Effector memory CD4-positive, alpha-beta T cell (primary cell): Measurements from ENCODE around the gene CAMK2N1.

Experiments
- DNase-seq, 3 donors: peaks; one replicate each; pipeline ENCODE4 v3.0.0-alpha.2; 2020
- H3K27ac ChIP-seq: 2 replicates; pipeline ENCODE4 v1.7.0; 2013; ENCODE audit warnings: mild to moderate bottlenecking, low read length, moderate library complexity; ENCODE audit not compliant: insufficient read depth, poor library complexity, severe bottlenecking
- H3K27me3 ChIP-seq: replicated peaks from 2 replicates; pipeline ENCODE4 v1.7.0; 2013; ENCODE audit warnings: mild to moderate bottlenecking, low read length; ENCODE audit not compliant: insufficient read depth, control insufficient read depth, poor library complexity, severe bottlenecking
- H3K36me3 ChIP-seq: 2 replicates; pipeline ENCODE4 v1.7.0; 2013; ENCODE audit warnings: mild to moderate bottlenecking, low read length, moderate library complexity; ENCODE audit not compliant: control insufficient read depth, insufficient read depth
- H3K4me1 ChIP-seq: 2 replicates; pipeline ENCODE4 v1.7.0; 2013; ENCODE audit warnings: low read length, mild to moderate bottlenecking; ENCODE audit not compliant: control insufficient read depth, insufficient read depth, poor library complexity, severe bottlenecking
- H3K4me3 ChIP-seq: 2 replicates; pipeline ENCODE4 v1.7.0; 2013; ENCODE audit warnings: low read length, low read depth, mild to moderate bottlenecking; ENCODE audit not compliant: insufficient read depth, poor library complexity, severe bottlenecking
- H3K9me3 ChIP-seq: 2 replicates; pipeline ENCODE4 v1.7.0; 2013; ENCODE audit warnings: mild to moderate bottlenecking, low read length, moderate library complexity; ENCODE audit not compliant: control insufficient read depth

Gene CAMK2N1

DNA sequence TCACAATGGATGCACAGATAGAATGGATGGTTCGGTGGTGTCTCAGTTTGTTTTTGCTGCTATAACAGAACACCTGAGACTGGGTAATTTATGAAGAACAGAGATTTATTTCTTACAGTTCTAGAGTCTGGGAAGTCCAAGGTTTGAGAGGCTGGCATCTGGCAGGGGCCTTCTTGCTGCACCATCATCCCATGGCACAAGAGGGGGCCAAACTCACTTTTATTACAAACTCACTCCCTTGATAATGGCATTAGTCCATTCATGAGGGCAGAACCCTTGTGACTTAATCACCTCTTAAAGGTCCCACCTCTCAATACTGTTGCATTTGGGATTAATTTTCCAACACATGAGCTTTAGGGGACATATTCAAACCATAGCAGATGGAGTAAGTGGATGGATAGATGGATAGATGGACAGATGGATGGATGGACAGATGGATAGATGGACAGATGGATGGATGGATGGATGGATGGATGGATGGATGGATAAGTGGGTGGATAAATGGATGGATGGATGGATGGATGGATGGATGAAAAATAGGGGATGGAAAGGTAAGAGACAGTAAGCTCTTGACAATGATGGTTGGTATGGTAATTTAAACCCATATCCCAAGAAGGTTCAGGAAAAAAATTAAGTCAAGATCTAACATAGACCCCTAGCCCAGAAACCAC is 16.5 kb downstream of the CAMK2N1 start:
- no peaks in the 10 kb centered on the region for H3K36me3 ChIP-seq
- peaks cover 11% of the 10 kb centered on the region for H3K27me3 ChIP-seq
- DNase-seq, result no peak
- no peaks in the 10 kb centered on the region for H3K4me1 ChIP-seq
- no peaks in the 10 kb centered on the region for H3K9me3 ChIP-seq
- no peak overlapping the region for H3K27ac ChIP-seq
- H3K4me3 ChIP-seq, result no peak overlapping the region

DNA sequence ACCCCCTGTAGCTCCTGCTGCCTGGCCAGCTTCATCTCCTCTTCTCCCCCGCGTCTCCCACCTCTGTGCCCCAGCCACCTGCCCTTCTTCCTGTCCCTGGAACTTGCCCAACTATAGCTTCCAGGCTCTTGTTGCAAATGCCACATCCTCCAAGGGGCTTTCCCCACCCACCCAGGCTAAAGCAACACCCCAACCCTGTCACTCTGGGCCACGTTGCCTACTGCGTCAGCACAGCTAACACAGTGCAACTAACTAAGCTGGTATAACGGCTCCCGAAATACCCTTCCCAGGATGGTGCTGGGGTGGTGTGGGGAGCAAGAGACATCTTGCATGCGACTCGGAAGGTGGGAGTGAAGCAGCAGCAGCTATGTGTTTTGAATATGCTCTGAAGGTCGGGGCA is 19.7 kb downstream of the CAMK2N1 start:
- Histone ChIP-seq H3K27ac (no peak overlapping the region), H3K27me3 (no peaks in the 10 kb centered on the region), H3K4me3 (no peak overlapping the region), H3K4me1 (no peaks in the 10 kb centered on the region), H3K36me3 (no peaks in the 10 kb centered on the region), H3K9me3 (no peaks in the 10 kb centered on the region)
- no peak for DNase-seq

- Histone ChIP-seq H3K27me3 (no peaks in the 10 kb centered on the region), H3K9me3 (no peaks in the 10 kb centered on the region), H3K4me1 (no peaks in the 10 kb centered on the region), H3K4me3 (no peak overlapping the region), H3K36me3 (no peaks in the 10 kb centered on the region), H3K27ac (no peak overlapping the region)
- no peak for DNase-seq
Measured at GRCh38 chr1:20465187-20465586, 20.8 kb downstream of the CAMK2N1 start.

DNA sequence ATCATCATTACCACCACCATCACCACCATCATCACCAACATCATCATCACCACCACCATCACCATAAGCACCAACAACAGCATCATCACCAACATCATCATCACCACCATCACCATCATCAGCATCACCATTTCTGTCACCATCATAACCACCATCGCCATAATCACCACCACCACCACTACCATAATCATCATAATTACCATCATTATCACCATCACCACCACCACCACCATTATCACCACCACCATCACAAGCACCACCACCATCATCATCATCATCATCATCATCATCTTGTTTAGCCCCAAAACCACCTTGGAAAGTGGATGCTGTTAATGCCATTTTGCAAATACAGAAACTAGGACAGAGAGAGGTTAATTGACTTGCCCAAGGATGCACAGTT is 22.5 kb downstream of the CAMK2N1 start:
- Histone ChIP-seq H3K9me3 (no peaks in the 10 kb centered on the region), H3K27ac (no peak overlapping the region), H3K4me1 (no peaks in the 10 kb centered on the region), H3K27me3 (no peaks in the 10 kb centered on the region), H3K36me3 (no peaks in the 10 kb centered on the region), H3K4me3 (no peak overlapping the region)
- DNase-seq, result no peak

GRCh38 chr1:20462397-20462796 is 23.6 kb downstream of the CAMK2N1 start:
- Histone ChIP-seq H3K4me3 (no peak overlapping the region), H3K27ac (no peak overlapping the region), H3K36me3 (no peaks in the 10 kb centered on the region), H3K27me3 (no peaks in the 10 kb centered on the region), H3K4me1 (no peaks in the 10 kb centered on the region), H3K9me3 (no peaks in the 10 kb centered on the region)
- no peak for DNase-seq

GRCh38 chr1:20458717-20459116 is 27.3 kb downstream of the CAMK2N1 start:
- no peaks in the 10 kb centered on the region for H3K9me3 ChIP-seq
- no peak overlapping the region for H3K27ac ChIP-seq
- no peak overlapping the region for H3K4me3 ChIP-seq
- no peaks in the 10 kb centered on the region for H3K4me1 ChIP-seq
- no peak for DNase-seq
- no peaks in the 10 kb centered on the region for H3K36me3 ChIP-seq
- H3K27me3 ChIP-seq, result peaks cover 6% of the 10 kb centered on the region

GRCh38 chr1:20454004-20454403 is 32.0 kb downstream of the CAMK2N1 start:
- no peak overlapping the region for H3K27ac ChIP-seq
- no peaks in the 10 kb centered on the region for H3K4me1 ChIP-seq
- H3K36me3 ChIP-seq, result no peaks in the 10 kb centered on the region
- H3K27me3 ChIP-seq, result peaks cover 6% of the 10 kb centered on the region
- no peaks in the 10 kb centered on the region for H3K9me3 ChIP-seq
- no peak overlapping the region for H3K4me3 ChIP-seq
- DNase-seq, result no peak

GRCh38 chr1:20449735-20450311 is 36.2 kb downstream of the CAMK2N1 start:
- Histone ChIP-seq H3K4me1 (no peaks in the 10 kb centered on the region), H3K27me3 (no peaks in the 10 kb centered on the region)

DNA sequence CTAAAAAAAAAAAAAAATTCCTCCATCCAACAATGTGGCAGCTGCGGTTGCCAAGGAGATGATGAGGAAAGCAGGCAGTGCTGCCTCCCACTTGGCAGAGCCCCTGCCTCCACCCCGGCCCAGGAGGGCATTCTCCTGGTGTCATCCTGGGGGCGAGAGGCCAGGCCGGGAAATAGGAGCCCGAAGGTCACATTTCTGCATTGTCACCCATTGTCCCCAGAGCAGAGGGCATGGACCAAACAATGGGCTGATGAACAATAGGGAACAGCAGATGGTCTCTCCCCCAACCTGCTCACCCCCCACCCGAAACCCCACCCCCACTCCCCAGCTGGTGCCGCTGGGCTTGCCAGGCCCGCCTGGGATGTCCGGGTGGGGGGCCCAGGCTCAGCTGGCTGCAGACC is 37.3 kb downstream of the CAMK2N1 start:
- no peak for DNase-seq
- no peak overlapping the region for H3K4me3 ChIP-seq
- H3K36me3 ChIP-seq, result no peaks in the 10 kb centered on the region
- H3K27me3 ChIP-seq, result no peaks in the 10 kb centered on the region
- no peak overlapping the region for H3K27ac ChIP-seq
- no peaks in the 10 kb centered on the region for H3K9me3 ChIP-seq
- H3K4me1 ChIP-seq, result no peaks in the 10 kb centered on the region

More at GRCh38 chr1:20449735-20450311, 36.2 kb downstream of the CAMK2N1 start:
- Histone ChIP-seq H3K4me3 (no peak overlapping the region), H3K9me3 (no peaks in the 10 kb centered on the region), H3K36me3 (no peaks in the 10 kb centered on the region), H3K27ac (no peak overlapping the region)
- DNase-seq, result no peak

GRCh38 chr1:20447794-20448193 is 38.2 kb downstream of the CAMK2N1 start:
- H3K4me3 ChIP-seq, result no peak overlapping the region
- no peaks in the 10 kb centered on the region for H3K27me3 ChIP-seq
- no peak overlapping the region for H3K27ac ChIP-seq
- H3K9me3 ChIP-seq, result no peaks in the 10 kb centered on the region
- H3K36me3 ChIP-seq, result no peaks in the 10 kb centered on the region
- no peaks in the 10 kb centered on the region for H3K4me1 ChIP-seq
- DNase-seq, result no peak
